ENCODE results near the gene BOC. TPM values are rescaled to one million over a fixed set of nuclear protein-coding genes. Genes with fewer than 3 reads are reported as not detected.

The BOC gene
- total RNA-seq, 1 experiment from 2014 or later = 3.7 TPM

Other genes starting within 250 kb of the BOC start
- gene CD200R1, start 236.5 kb upstream of the BOC start, total RNA-seq (2014; rRNA removed) = not detected in 2 replicates
- gene GTPBP8, start 220.6 kb upstream of the BOC start, total RNA-seq (2014; rRNA removed) = 23.1 and 28.3 TPM in 2 replicates
- 1.7 and 2.4 TPM in 2 replicates for gene CFAP44, start 229.9 kb downstream of the BOC start, total RNA-seq (2014; rRNA removed)

Measured in LHCN-M2 (cell line).